HG03571 (cell line): ENCODE data around the gene C17orf50.

Source experiments
- ATAC-seq: cut with Tn5 transposase; IDR thresholded peaks from one replicate; pipeline ENCODE4 v1.9.1; 2021; ENCODE audit not compliant: unreplicated experiment

The C17orf50 gene

GRCh38 chr17:35760587-35760986 is at the start of gene C17orf50:
Gene C17orf50 (plus strand): TSS chr17:35760887. CDS start chr17:35760942, 55 bp downstream.
- no peak for ATAC-seq

- ATAC-seq = no peak
Measured at GRCh38 chr17:35710950-35711349, 49.7 kb upstream of the C17orf50 start.

- no peak for ATAC-seq
Measured at GRCh38 chr17:35713069-35713728, 47.5 kb upstream of the C17orf50 start.

DNA sequence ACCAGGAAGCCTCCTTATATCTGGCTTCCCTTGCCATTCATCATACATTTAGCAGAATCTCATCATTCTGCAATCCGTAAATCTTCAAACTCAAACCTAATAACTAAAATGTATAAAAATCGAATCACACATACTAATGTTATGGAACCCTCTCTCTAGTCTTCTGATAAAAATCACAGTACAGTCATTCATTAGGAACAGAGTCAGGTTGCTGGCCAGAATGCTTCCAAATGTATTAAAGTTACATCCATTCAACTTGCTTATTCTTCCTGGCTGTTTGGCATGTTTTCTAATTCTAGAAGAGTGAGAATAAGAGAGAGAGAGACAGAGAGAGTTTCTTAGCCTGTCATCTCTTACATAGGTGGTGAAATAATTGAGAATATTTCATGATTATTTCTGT is 45.7 kb upstream of the C17orf50 start:
- no peak for ATAC-seq

DNA sequence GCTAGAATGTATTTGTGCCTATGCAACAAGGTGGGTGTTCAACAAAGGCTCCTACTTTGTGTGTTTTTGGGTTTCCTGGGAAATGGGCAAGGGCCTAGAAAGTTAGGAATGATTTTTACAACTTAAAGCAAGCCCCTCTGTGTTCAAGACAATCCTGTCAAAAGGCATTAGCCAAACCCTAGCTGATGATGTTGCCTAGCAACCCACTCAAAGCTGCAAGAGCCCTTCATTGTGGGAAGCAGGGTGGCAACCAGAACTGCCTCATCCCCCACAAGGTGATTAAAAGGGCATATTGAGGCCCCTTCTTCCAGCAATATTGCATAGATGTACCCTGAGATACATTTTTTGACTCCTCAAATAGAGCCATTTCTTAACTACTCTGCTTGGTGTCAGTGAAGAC is 45.3 kb upstream of the C17orf50 start:
- no peak for ATAC-seq

- ATAC-seq = no peak
Measured at GRCh38 chr17:35716173-35716572, 44.5 kb upstream of the C17orf50 start.

GRCh38 chr17:35716897-35717465 is 43.7 kb upstream of the C17orf50 start:
- no peak for ATAC-seq

GRCh38 chr17:35717475-35717874 is 43.2 kb upstream of the C17orf50 start:
- no peak for ATAC-seq

DNA sequence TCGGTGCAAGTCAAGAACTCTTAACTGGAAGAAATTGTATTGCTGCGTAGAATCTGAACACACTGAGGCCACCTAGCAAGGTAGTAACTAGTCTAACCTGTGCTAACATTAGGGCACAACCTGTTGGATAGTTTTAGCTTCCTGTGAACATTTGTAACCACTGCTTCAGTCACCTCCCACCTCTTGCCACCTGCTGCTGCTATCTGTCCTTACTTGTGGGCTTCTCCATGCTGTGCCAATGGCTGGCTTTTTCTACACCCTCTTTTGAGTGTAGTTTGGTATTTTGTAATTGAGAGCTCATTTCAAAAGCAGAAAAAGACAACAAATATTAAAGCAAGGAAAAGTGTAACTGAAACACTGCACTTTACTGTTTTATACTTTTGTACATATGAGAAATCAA is 37.0 kb upstream of the C17orf50 start:
- ATAC-seq = no peak

- no peak for ATAC-seq
Measured at GRCh38 chr17:35725058-35725457, 35.6 kb upstream of the C17orf50 start.

DNA sequence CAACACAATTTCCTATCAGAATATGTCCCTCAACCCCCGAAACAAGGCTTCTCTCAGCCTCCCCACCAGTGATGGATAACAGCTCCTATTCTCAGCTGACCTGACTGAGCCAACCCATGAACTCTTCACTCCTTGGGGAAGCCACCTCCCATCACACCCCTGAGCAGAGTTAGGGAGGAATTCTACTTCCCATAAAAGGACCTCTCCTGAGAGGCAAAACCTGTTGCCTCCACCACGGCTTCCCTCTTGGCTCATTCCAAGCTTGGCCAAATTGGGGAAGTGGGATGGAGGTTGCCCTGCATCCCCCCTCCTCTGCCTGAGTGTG is 34.9 kb upstream of the C17orf50 start:
- no peak for ATAC-seq

GRCh38 chr17:35726127-35726952 is 34.3 kb upstream of the C17orf50 start:
- no peak for ATAC-seq

DNA sequence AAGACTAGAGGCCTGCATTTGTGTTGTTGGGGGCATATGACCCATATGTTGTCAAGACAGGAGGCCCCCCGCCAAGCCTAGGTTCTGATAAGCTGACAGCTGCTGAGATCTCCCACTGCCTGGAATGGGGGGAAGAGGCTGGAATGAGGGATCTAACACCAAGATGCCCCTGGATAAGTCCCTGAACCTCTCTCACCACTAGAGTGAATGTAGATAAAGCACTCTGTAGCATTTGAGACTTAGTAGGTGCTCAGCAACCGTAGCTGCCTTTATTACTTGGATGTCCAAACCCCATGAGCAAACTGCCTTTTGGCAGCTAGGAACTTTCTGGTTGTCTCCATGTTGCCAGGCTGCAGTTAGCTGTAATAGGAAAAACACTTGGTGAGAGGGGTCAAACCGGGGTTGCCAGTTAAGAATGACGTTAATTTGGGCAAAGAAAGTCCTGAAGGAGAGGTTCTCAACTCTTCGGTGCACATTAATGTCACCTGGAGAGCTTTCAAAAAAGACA is 33.7 kb upstream of the C17orf50 start:
- ATAC-seq = no peak

DNA sequence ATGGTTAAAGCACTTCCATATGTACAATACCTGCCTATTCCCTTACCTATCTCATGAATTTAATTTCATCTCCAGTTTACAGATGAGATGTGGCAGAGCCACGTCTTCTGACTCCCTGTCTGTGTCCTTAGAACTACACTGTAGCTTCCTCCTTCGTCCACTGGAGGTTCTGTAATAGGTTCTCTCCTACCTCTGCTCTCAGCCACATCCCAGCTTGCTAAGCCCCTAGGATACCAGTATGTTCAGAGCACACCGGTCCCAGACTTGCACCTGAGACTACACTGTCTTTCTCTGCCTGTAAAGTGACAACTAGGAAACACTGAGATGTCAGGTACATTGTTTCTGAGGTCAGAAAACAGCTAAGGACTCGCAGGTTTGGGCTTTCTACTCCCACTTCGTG is 33.1 kb upstream of the C17orf50 start:
- no peak for ATAC-seq

DNA sequence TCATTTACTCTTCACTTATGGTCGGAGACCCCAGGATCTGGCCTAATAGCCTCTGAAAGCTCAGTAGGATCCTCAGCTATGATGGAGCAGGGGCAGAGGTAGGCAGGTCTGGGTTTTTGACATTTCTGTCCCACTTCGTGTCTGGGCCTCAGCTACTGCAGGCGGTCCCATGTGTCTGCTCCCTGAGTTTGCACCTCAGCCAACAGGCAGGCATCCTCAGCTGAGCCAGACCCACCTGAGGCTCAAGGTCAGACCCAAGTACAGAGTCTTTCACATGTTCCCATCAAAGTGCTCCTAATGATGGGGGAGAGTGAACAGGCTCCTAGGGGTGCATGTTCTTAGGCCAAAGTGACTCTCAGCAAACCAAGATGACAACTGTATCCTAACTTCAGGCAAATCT is 32.1 kb upstream of the C17orf50 start:
- ATAC-seq = no peak

DNA sequence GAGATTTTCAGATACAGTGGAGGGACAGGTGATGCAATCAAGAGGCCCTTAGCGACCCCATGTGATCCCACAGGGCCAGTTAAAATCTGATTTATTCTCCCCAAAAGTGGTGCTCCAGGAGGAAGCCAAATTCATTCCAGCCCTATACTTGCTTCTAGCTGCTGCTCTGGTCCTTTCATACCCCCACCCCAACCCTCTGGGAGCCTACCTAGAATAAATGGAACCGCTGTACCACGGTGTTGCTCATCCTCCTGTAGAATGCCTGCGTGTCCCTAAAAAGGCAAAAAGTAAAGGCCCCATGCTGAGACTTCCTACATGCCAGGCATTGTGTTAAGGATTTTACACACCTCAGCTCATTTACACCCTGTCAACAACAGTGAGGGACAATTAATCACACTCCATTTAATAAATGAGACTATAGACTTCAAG is 31.3 kb upstream of the C17orf50 start:
- no peak for ATAC-seq

GRCh38 chr17:35730400-35731005 is 30.2 kb upstream of the C17orf50 start:
- no peak for ATAC-seq

DNA sequence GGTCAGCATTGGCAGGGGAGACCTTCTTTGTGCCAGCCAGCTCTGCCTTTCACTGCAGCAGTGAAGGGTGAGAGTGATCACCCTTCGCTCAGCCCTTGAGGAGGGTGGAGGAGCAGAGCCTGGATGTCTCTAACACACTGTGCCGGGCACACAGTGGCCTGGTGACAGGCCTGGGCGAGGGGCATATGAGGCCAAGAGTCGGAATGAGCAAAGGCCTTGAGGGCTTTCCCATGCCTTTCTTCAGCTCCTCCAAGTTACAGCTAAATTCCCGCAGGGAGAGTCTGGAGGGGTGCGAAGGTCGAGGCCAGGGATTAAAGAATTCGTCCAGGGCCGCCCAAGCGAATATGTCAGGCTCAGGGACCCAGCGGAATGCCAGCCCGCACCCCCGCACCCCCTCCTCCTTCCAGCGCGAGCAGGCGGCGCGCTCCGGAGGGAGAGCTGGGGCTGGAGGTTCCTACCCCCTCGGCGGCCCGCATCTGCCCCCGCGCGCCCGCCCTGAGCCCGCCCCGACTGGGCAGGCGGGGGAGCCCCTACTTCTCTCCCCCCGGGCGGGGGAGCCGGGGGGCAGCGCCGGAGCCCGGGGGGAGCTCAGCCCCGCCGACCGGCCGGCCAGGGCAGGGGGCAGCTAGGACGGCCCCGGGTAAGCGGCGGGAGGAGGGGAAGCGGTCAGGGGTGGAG is 29.3 kb upstream of the C17orf50 start, which contains the start of gene RASL10B:
Gene RASL10B, plus strand, starts transcription at position 401 of the 678 bp plus-strand sequence. CDS start 3,546 bp downstream, outside the sequence.
- no peak for ATAC-seq

- ATAC-seq = no peak
Measured at GRCh38 chr17:35731917-35732805, 28.5 kb upstream of the C17orf50 start.

GRCh38 chr17:35732806-35733136 is 27.9 kb upstream of the C17orf50 start:
- ATAC-seq = no peak
